Measurements from ENCODE around the gene NTN5. TPM values are rescaled to one million over a fixed set of nuclear protein-coding genes. Genes with fewer than 3 reads are reported as not detected.
"Not testable (repeated sequence)": the region's sequence is repeated elsewhere in the genome, so short reads cannot be mapped to it uniquely, and the experiment has no call there.

The NTN5 gene
- polyA plus RNA-seq, 2 donors = 0.25 to 0.39 TPM

DNA sequence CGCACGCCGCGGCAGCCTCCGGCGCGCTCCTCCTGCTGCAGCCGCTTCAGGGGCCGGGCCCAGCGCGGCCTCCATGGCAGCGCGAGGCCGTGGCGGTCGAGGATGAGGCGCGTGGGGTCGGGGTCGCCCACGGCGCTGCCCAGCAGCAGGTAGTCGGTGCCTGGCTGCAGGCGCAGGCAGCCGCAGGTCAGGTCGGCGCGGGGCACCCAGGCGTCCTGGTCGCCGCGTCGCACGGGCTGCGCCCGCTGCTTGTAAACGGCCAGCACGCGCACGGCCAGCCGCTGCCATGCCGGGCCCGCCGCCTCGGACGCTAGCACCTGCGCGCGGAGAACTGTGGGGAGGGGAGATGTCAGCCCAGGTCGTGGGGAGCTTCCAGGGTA, 11.1 kb downstream of the NTN5 start:
- H3K4me3 ChIP-seq (ENCODE audit: low read depth in 1 of 2, low read length in 2 of 2) = no peak overlapping the region
- H3K36me3 ChIP-seq (ENCODE audit: control insufficient read depth in 2 of 2, insufficient read depth in 2 of 2, low read length in 1 of 2) = no peaks in the 10 kb centered on the region
- H3K27me3 ChIP-seq (ENCODE audit: control insufficient read depth in 1 of 2, insufficient read depth in 2 of 2, low read length in 2 of 2) = no peaks in the 10 kb centered on the region
- no peaks in the 10 kb centered on the region for H3K9me3 ChIP-seq (ENCODE audit: control insufficient read depth in 2 of 2, insufficient read depth in 1 of 2, low read depth in 1 of 2, low read length in 1 of 2)
- no peak overlapping the region for H3K27ac ChIP-seq (ENCODE audit: low read depth in 2 of 2, low read length in 1 of 2)
- WGBS, 2 donors = 91 to 92% methylated on average over 50 of the region's 50 CpGs
- no peaks in the 10 kb centered on the region for H3K4me1 ChIP-seq (ENCODE audit: control insufficient read depth in 2 of 2, insufficient read depth in 2 of 2, low read length in 1 of 2)

GRCh38 chr19:48660852-48661710, 11.7 kb downstream of the NTN5 start:
- H3K36me3 ChIP-seq (ENCODE audit: control insufficient read depth in 2 of 2, insufficient read depth in 2 of 2, low read length in 1 of 2) = no peaks in the 10 kb centered on the region
- no peaks in the 10 kb centered on the region for H3K27me3 ChIP-seq (ENCODE audit: control insufficient read depth in 1 of 2, insufficient read depth in 2 of 2, low read length in 2 of 2)
- H3K9me3 ChIP-seq (ENCODE audit: control insufficient read depth in 2 of 2, insufficient read depth in 1 of 2, low read depth in 1 of 2, low read length in 1 of 2) = no peaks in the 10 kb centered on the region
- WGBS, 2 donors = 61 to 63% methylated on average over 35 of the region's 35 CpGs
- H3K4me3 ChIP-seq (ENCODE audit: low read depth in 1 of 2, low read length in 2 of 2) = no peak overlapping the region
- no peak overlapping the region for H3K27ac ChIP-seq (ENCODE audit: low read depth in 2 of 2, low read length in 1 of 2)
- no peaks in the 10 kb centered on the region for H3K4me1 ChIP-seq (ENCODE audit: control insufficient read depth in 2 of 2, insufficient read depth in 2 of 2, low read length in 1 of 2)

DNA sequence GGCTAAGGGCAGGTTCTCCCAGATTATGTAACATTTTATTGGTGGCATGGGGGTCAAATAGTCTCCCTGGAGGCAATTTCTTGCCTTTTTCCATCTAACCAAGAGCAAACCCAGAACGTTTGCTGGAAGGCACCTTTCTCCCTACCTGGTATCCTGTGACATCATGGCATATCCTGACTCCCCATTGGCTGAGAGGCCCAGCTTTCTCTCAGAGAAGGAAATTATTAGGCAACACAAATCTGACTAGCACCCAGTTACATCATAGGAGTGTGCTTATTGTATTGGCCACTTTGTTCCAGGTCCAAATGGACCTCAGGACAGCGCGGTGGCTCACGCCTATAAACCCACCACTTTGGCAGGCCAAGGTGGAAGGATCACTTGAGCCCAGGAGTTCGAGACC, 13.0 kb downstream of the NTN5 start:
- H3K36me3 ChIP-seq (ENCODE audit: control insufficient read depth in 2 of 2, insufficient read depth in 2 of 2, low read length in 1 of 2) = no peaks in the 10 kb centered on the region
- H3K9me3 ChIP-seq (ENCODE audit: control insufficient read depth in 2 of 2, insufficient read depth in 1 of 2, low read depth in 1 of 2, low read length in 1 of 2) = no peaks in the 10 kb centered on the region
- no peak overlapping the region for H3K4me3 ChIP-seq (ENCODE audit: low read depth in 1 of 2, low read length in 2 of 2)
- H3K27me3 ChIP-seq (ENCODE audit: control insufficient read depth in 1 of 2, insufficient read depth in 2 of 2, low read length in 2 of 2) = no peaks in the 10 kb centered on the region
- no peak overlapping the region for H3K27ac ChIP-seq (ENCODE audit: low read depth in 2 of 2, low read length in 1 of 2)
- H3K4me1 ChIP-seq (ENCODE audit: control insufficient read depth in 2 of 2, insufficient read depth in 2 of 2, low read length in 1 of 2) = no peaks in the 10 kb centered on the region
- 80 to 83% methylated on average over 5 of the region's 5 CpGs for WGBS, 2 donors

DNA sequence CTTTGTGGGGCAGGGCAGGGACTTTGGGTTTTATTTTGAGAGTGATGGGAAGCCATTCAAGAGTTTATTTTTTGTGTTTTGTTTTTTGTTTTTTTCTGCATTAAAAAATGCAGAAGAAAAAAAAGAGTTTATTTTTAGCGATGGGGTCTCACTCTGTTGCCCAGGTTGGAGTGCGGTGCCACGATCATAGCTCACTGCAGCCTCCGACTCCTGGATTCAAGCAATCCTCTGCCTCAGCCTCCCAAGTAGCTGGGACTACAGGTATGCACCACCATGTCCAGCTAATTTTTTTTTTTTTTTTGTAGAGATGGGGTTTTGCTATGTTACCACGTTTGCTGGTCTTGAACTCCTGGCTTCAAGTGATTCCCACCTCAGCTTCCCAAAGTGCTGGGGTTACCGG, 14.3 kb downstream of the NTN5 start:
- no peak overlapping the region for H3K27ac ChIP-seq (ENCODE audit: low read depth in 2 of 2, low read length in 1 of 2)
- H3K4me3 ChIP-seq (ENCODE audit: low read depth in 1 of 2, low read length in 2 of 2) = no peak overlapping the region
- 93% methylated on average over 6 of the region's 6 CpGs for WGBS, 2 donors

DNA sequence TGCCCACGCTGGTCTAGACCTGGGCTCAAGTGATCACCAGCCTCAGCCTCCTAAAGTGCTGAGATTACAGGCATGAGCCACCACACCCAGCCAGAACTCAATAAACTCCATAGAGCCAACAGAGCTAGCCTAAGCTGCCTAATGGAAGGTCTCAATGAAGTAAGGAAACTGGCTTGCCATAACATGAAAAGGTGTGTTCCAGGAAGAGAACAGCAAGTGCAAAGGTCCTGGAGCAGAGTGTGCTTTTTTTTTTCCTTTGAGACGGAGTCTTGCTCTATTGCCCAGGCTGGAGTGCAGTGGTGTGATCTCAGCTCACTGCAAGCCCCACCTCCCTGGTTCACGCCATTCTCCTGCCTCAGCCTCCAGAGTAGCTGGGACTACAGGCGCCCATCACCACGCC, 15.0 kb downstream of the NTN5 start:
- not testable (repeated sequence) for H3K27ac ChIP-seq (ENCODE audit: low read depth in 2 of 2, low read length in 1 of 2)

More for the DNA sequence above, 14.3 kb downstream of the NTN5 start:
- Histone ChIP-seq H3K27me3 (ENCODE audit: control insufficient read depth in 1 of 2, insufficient read depth in 2 of 2, low read length in 2 of 2) (no peaks in the 10 kb centered on the region), H3K9me3 (ENCODE audit: control insufficient read depth in 2 of 2, insufficient read depth in 1 of 2, low read depth in 1 of 2, low read length in 1 of 2) (no peaks in the 10 kb centered on the region), H3K36me3 (ENCODE audit: control insufficient read depth in 2 of 2, insufficient read depth in 2 of 2, low read length in 1 of 2) (no peaks in the 10 kb centered on the region), H3K4me1 (ENCODE audit: control insufficient read depth in 2 of 2, insufficient read depth in 2 of 2, low read length in 1 of 2) (no peaks in the 10 kb centered on the region)

GRCh38 chr19:48656840-48657474, 15.9 kb downstream of the NTN5 start:
- no peak overlapping the region for H3K27ac ChIP-seq (ENCODE audit: low read depth in 2 of 2, low read length in 1 of 2)
- 49 to 51% methylated on average over 16 of the region's 16 CpGs for WGBS, 2 donors

More for the DNA sequence above, 15.0 kb downstream of the NTN5 start:
- 86 to 91% methylated on average over 5 of the region's 5 CpGs for WGBS, 2 donors
- H3K27me3 ChIP-seq (ENCODE audit: control insufficient read depth in 1 of 2, insufficient read depth in 2 of 2, low read length in 2 of 2); H3K4me3 ChIP-seq (ENCODE audit: low read depth in 1 of 2, low read length in 2 of 2); H3K36me3 ChIP-seq (ENCODE audit: control insufficient read depth in 2 of 2, insufficient read depth in 2 of 2, low read length in 1 of 2); H3K9me3 ChIP-seq (ENCODE audit: control insufficient read depth in 2 of 2, insufficient read depth in 1 of 2, low read depth in 1 of 2, low read length in 1 of 2); H3K4me1 ChIP-seq (ENCODE audit: control insufficient read depth in 2 of 2, insufficient read depth in 2 of 2, low read length in 1 of 2): not testable (repeated sequence)

DNA sequence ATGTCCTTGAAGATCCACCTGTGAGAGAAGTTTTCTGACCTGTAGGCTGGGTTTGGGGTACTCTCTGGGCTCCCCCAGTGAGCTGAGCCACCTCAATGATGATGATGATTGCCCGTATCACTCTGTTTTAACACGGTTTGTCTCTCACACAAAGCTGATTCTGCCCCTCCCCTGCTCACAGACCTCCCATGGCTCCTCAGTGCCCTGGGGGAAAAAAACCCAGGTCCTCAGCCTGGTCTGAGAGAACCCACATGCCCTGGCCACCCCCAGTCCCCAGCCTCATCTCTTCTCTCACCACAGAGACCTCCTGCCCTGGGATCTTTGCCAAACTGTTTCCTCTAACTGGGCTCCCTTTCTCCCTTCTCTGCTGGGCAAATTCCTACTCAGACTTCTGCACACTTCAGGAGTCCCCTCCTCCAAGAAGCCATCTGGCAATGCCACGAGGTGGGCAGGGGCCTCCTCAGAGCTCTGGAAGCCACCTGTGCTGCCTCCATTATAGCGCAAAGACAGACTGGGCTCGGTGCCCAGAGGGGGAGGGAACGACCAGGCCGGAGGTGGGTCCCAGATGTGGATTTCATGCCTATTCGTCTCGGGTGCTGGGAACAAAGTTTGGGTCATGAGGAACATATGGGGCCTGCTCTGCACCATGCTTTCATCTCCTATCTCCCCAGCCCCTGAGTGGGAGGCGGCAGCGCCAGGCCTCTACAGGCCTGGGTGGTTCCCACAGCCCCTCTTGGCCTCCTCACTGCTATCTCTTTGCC, 18.3 kb downstream of the NTN5 start:
- WGBS, 2 donors = 45 to 47% methylated on average over 11 of the region's 11 CpGs
- Histone ChIP-seq H3K27ac (ENCODE audit: low read depth in 2 of 2, low read length in 1 of 2) (no peak overlapping the region), H3K4me3 (ENCODE audit: low read depth in 1 of 2, low read length in 2 of 2) (no peak overlapping the region), H3K4me1 (ENCODE audit: control insufficient read depth in 2 of 2, insufficient read depth in 2 of 2, low read length in 1 of 2) (no peaks in the 10 kb centered on the region), H3K36me3 (ENCODE audit: control insufficient read depth in 2 of 2, insufficient read depth in 2 of 2, low read length in 1 of 2) (no peaks in the 10 kb centered on the region), H3K9me3 (ENCODE audit: control insufficient read depth in 2 of 2, insufficient read depth in 1 of 2, low read depth in 1 of 2, low read length in 1 of 2) (no peaks in the 10 kb centered on the region), H3K27me3 (ENCODE audit: control insufficient read depth in 1 of 2, insufficient read depth in 2 of 2, low read length in 2 of 2) (no peaks in the 10 kb centered on the region)

More at GRCh38 chr19:48656840-48657474, 15.9 kb downstream of the NTN5 start:
- no peaks in the 10 kb centered on the region for H3K36me3 ChIP-seq (ENCODE audit: control insufficient read depth in 2 of 2, insufficient read depth in 2 of 2, low read length in 1 of 2)
- no peaks in the 10 kb centered on the region for H3K4me1 ChIP-seq (ENCODE audit: control insufficient read depth in 2 of 2, insufficient read depth in 2 of 2, low read length in 1 of 2)
- no peaks in the 10 kb centered on the region for H3K27me3 ChIP-seq (ENCODE audit: control insufficient read depth in 1 of 2, insufficient read depth in 2 of 2, low read length in 2 of 2)
- no peaks in the 10 kb centered on the region for H3K9me3 ChIP-seq (ENCODE audit: control insufficient read depth in 2 of 2, insufficient read depth in 1 of 2, low read depth in 1 of 2, low read length in 1 of 2)
- H3K4me3 ChIP-seq (ENCODE audit: low read depth in 1 of 2, low read length in 2 of 2) = no peak overlapping the region

DNA sequence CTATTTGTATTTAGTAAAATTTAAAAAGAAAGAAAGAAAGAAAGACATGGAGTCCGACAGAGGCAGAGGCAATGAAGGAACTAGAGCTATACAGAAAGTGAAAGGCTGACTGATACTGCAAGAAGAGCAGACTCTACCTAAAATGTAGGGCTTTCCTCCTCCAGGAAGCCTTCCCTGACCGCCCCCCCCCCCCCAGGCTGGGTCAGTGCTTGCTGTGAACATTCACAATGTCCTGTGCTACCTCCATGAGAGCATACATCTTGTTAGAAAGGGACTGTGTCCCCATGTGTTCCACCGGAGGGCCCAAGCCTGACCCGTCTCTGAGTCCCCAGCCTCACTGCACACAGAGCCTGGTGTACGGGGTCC, 21.2 kb downstream of the NTN5 start:
- Histone ChIP-seq H3K4me3 (ENCODE audit: low read depth in 1 of 2, low read length in 2 of 2) (no peak overlapping the region), H3K27me3 (ENCODE audit: control insufficient read depth in 1 of 2, insufficient read depth in 2 of 2, low read length in 2 of 2) (no peaks in the 10 kb centered on the region)
- 78 to 92% methylated on average over 5 of the region's 5 CpGs for WGBS, 2 donors

GRCh38 chr19:48650974-48651682, 21.7 kb downstream of the NTN5 start:
- H3K4me3 ChIP-seq (ENCODE audit: low read depth in 1 of 2, low read length in 2 of 2) = no peak overlapping the region
- no peaks in the 10 kb centered on the region for H3K27me3 ChIP-seq (ENCODE audit: control insufficient read depth in 1 of 2, insufficient read depth in 2 of 2, low read length in 2 of 2)
- H3K9me3 ChIP-seq (ENCODE audit: control insufficient read depth in 2 of 2, insufficient read depth in 1 of 2, low read depth in 1 of 2, low read length in 1 of 2) = no peaks in the 10 kb centered on the region
- no peaks in the 10 kb centered on the region for H3K36me3 ChIP-seq (ENCODE audit: control insufficient read depth in 2 of 2, insufficient read depth in 2 of 2, low read length in 1 of 2)
- H3K27ac ChIP-seq (ENCODE audit: low read depth in 2 of 2, low read length in 1 of 2) = no peak overlapping the region
- 92 to 93% methylated on average over 12 of the region's 12 CpGs for WGBS, 2 donors
- H3K4me1 ChIP-seq (ENCODE audit: control insufficient read depth in 2 of 2, insufficient read depth in 2 of 2, low read length in 1 of 2) = no peaks in the 10 kb centered on the region

More for the DNA sequence above, 21.2 kb downstream of the NTN5 start:
- H3K27ac ChIP-seq (ENCODE audit: low read depth in 2 of 2, low read length in 1 of 2) = no peak overlapping the region
- H3K4me1 ChIP-seq (ENCODE audit: control insufficient read depth in 2 of 2, insufficient read depth in 2 of 2, low read length in 1 of 2) = no peaks in the 10 kb centered on the region
- H3K36me3 ChIP-seq (ENCODE audit: control insufficient read depth in 2 of 2, insufficient read depth in 2 of 2, low read length in 1 of 2) = no peaks in the 10 kb centered on the region
- no peaks in the 10 kb centered on the region for H3K9me3 ChIP-seq (ENCODE audit: control insufficient read depth in 2 of 2, insufficient read depth in 1 of 2, low read depth in 1 of 2, low read length in 1 of 2)
